ENCODE data around the gene DLG4.
A peak's percentile ranks its signal among the peaks of the same experiment; 100 is the strongest.
"Not testable (repeated sequence)": the region's sequence is repeated elsewhere in the genome, so short reads cannot be mapped to it uniquely, and the experiment has no call there.

The DLG4 gene

GRCh38 chr17:7249214-7249613 is 29.6 kb upstream of the DLG4 start:
- no peak for DNase-seq (ENCODE audit: low read depth in 2 of 2)

- DNase-seq (ENCODE audit: low read depth in 2 of 2): no peak
Observed at GRCh38 chr17:7248796-7249195, 29.2 kb upstream of the DLG4 start.

- no peak for DNase-seq (ENCODE audit: low read depth in 2 of 2)
Observed at GRCh38 chr17:7246779-7247178, 27.1 kb upstream of the DLG4 start.

GRCh38 chr17:7243838-7244237 is 24.2 kb upstream of the DLG4 start:
- not testable (repeated sequence) for DNase-seq (ENCODE audit: low read depth in 2 of 2)

- DNase-seq (ENCODE audit: low read depth in 2 of 2): no peak
Observed at GRCh38 chr17:7243453-7243729, 23.8 kb upstream of the DLG4 start.

GRCh38 chr17:7242717-7243452 is 23.2 kb upstream of the DLG4 start:
- DNase-seq (ENCODE audit: low read depth in 2 of 2): peak; percentile 87

- DNase-seq (ENCODE audit: low read depth in 2 of 2): peak; percentile 93
Observed at GRCh38 chr17:7241783-7242716, 22.4 kb upstream of the DLG4 start, which contains the start of gene GABARAP. Gene GABARAP (minus strand): TSS chr17:7242449. CDS start chr17:7242330, 119 bp downstream.

- DNase-seq (ENCODE audit: low read depth in 2 of 2): no peak
Observed at GRCh38 chr17:7241090-7241733, 21.6 kb upstream of the DLG4 start.

GRCh38 chr17:7240375-7240774 is 20.7 kb upstream of the DLG4 start:
- no peak for DNase-seq (ENCODE audit: low read depth in 2 of 2)

GRCh38 chr17:7239091-7240027 is 19.7 kb upstream of the DLG4 start, which contains the start of gene PHF23:
Gene PHF23 (minus strand): TSS chr17:7239457. CDS start chr17:7239279, 178 bp downstream.
- DNase-seq (ENCODE audit: low read depth in 2 of 2): peak; percentile 93

GRCh38 chr17:7238420-7239090 is 18.9 kb upstream of the DLG4 start:
- DNase-seq (ENCODE audit: low read depth in 2 of 2): no peak

- DNase-seq (ENCODE audit: low read depth in 2 of 2): peak; percentile 65 to 71
Observed at GRCh38 chr17:7237761-7238419, 18.3 kb upstream of the DLG4 start.

GRCh38 chr17:7237266-7237760 is 17.7 kb upstream of the DLG4 start:
- no peak for DNase-seq (ENCODE audit: low read depth in 2 of 2)

- DNase-seq (ENCODE audit: low read depth in 2 of 2): no peak
Observed at GRCh38 chr17:7236808-7237207, 17.2 kb upstream of the DLG4 start.

- DNase-seq (ENCODE audit: low read depth in 2 of 2): no peak
Observed at GRCh38 chr17:7235693-7236665, 16.3 kb upstream of the DLG4 start.

GRCh38 chr17:7234083-7234951 is 14.7 kb upstream of the DLG4 start, which contains the start of gene DVL2:
Gene DVL2 (minus strand): TSS chr17:7234517. CDS start chr17:7234262, 255 bp downstream.
- DNase-seq (ENCODE audit: low read depth in 2 of 2): peak; percentile 88 to 89

GRCh38 chr17:7233701-7234082 is 14.1 kb upstream of the DLG4 start:
- DNase-seq (ENCODE audit: low read depth in 2 of 2): no peak

- no peak for DNase-seq (ENCODE audit: low read depth in 2 of 2)
Observed at GRCh38 chr17:7232114-7232513, 12.5 kb upstream of the DLG4 start.
